OCI-LY3 (cell line): ENCODE measurements around the gene SH2D4B.

Source experiments
- H2AFZ ChIP-seq: fragments of 200-600, 300-600 bp; shearing (Covaris generic); 2 replicates; pipeline ENCODE4 v1.6.0; 2014; ENCODE audit warnings: antibody characterized with exemption, low read depth, low read length
- H3K27ac ChIP-seq: fragments of 200-600, 300-600 bp; sonication (generic); 2 replicates; pipeline ENCODE4 v1.5.1; 2014; ENCODE audit warnings: mild to moderate bottlenecking, low read length, moderate library complexity, mixed read lengths
- H3K27me3 ChIP-seq: fragments of 200-600, 300-600 bp; sonication (generic); 2 replicates; pipeline ENCODE4 v1.6.1; 2014; ENCODE audit warnings: low read depth, low read length, mixed read lengths
- H3K36me3 ChIP-seq: fragments of 200-600, 300-600 bp; sonication (generic); replicated peaks from 2 replicates; pipeline ENCODE3; 2014; ENCODE audit warnings: low read depth, low read length, mixed read lengths
- H3K4me1 ChIP-seq: fragments of 300-600, 200-600 bp; sonication (generic); 2 replicates; pipeline ENCODE4 v1.6.1; 2014; ENCODE audit warnings: low read length, mixed read lengths
- H3K4me2 ChIP-seq: fragments of 200-600, 300-600 bp; sonication (generic); 2 replicates; pipeline ENCODE4 v1.6.1; 2014; ENCODE audit warnings: low read length, mixed read lengths
- H3K4me3 ChIP-seq: fragments of 300-600, 200-600 bp; sonication (generic); 2 replicates; pipeline ENCODE4 v1.5.1; 2014; ENCODE audit warnings: antibody characterized with exemption, mild to moderate bottlenecking, low read length, moderate library complexity
- H3K79me2 ChIP-seq: fragments of 300-600, 200-600 bp; shearing (Covaris generic); 2 replicates; pipeline ENCODE4 v1.6.1; 2014; ENCODE audit warnings: mild to moderate bottlenecking, low read length, mixed read lengths
- H3K9ac ChIP-seq: fragments of 300-600, 200-600 bp; shearing (Covaris generic); 2 replicates; pipeline ENCODE4 v1.6.0; 2014; ENCODE audit warnings: mild to moderate bottlenecking, low read length, moderate library complexity
- H3K9me3 ChIP-seq: fragments of 200-600, 300-600 bp; shearing (Covaris generic); 2 replicates; pipeline ENCODE4 v1.6.1; 2014; ENCODE audit warnings: low read length, mixed read lengths; ENCODE audit not compliant: insufficient read depth
- H4K20me1 ChIP-seq: fragments of 200-600, 300-600 bp; sonication (generic); 2 replicates; pipeline ENCODE4 v1.6.1; 2016; ENCODE audit warnings: low read length, mixed read lengths; ENCODE audit not compliant: insufficient read depth
- CTCF ChIP-seq: fragments of 200-600, 300-600 bp; sonication (generic); IDR thresholded peaks from 2 replicates; pipeline ENCODE4 v1.5.1; 2014; ENCODE audit warnings: antibody characterized with exemption, low read length, low read depth
- EZH2phosphoT487 ChIP-seq: fragments of 200-600 bp; shearing (Covaris generic); IDR thresholded peaks from 2 replicates; pipeline ENCODE4 v1.6.1; 2018; ENCODE audit warnings: antibody characterized with exemption, mixed run types, low read depth

Gene SH2D4B

DNA sequence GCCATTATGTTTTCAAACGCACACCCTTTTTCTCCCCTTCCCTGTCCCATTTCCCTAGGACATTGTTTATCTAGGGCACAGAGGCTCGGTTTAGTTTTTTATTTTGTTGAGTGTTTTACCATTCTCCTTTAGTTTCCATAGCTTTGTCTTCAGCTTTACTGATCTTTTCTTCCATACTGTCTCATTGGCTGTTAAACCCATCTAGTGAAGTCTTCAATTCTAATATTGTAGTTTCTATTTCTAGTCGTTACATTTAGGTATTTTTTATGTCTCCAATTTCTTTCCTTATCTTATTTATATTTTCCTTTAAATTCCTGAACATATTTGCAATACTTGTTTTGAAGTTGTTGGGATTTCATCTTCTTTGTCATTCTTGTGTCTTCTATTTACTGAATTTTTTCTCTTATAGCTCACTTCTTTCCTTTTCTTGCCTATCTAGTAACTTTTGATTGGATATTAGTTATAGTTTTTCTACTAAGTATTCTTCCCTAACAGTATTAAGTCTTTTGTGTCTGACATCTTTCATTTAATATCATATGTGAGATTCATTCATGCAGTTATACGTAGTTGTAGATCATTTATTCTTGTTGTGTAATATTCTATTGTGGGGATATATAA, 41.0 kb upstream of the SH2D4B start:
- TF ChIP-seq EZH2phosphoT487 (no peak), CTCF (no peak)
- no peak overlapping the region for H2AFZ ChIP-seq
- H3K4me3 ChIP-seq, result no peak overlapping the region
- no peaks in the 10 kb centered on the region for H3K27me3 ChIP-seq
- H3K9ac ChIP-seq, result no peak overlapping the region
- peaks cover 12% of the 10 kb centered on the region for H3K4me1 ChIP-seq
- no peaks in the 10 kb centered on the region for H3K79me2 ChIP-seq
- H4K20me1 ChIP-seq, result peaks cover 23% of the 10 kb centered on the region; the same call in 1 of the 2 replicates
- no peak overlapping the region for H3K4me2 ChIP-seq
- H3K36me3 ChIP-seq, result peaks cover 33% of the 10 kb centered on the region
- peaks cover 6% of the 10 kb centered on the region; the same call in 1 of the 2 replicates for H3K9me3 ChIP-seq
- H3K27ac ChIP-seq, result no peak overlapping the region

DNA sequence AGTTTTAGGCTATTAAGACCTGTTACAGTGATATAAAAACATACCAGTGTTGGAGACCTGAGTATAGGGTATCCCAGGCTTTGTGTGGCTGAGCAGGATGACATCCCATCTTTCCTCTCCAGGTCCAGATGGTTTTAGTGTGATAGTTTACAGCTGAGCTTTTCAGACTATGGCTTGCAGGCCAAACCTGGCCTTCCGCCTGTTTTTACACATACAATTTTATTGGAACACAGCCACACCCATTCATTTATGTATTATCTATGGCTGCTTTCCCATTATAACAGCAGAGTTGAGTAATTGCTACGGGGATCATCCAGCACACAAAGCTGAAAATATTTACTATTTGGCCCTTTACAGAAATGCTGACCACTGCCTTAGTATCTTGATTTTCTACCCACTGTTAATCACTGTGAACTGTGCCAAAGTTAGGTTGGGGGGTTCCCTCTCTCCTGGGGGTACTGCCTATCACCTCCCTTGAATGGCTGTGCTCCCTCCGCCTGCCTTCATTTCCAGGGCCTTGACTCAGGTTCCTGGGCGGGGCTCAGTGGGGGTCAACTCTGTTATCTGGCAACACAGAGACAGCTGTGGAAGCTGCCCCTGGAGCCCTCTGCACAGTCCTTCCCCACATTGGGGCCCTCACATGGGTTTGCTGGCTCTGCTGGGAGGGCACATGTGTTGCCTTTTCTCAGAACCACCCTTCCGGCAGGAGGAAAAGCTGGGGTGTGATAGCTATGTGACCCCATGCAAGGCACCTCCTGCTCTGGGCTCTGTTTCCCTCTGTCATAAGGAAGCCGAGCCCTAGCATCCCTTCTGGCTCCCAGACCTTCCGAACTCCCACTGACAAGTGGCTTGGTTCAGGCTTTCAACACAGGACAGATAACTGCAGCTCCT, 40.3 kb upstream of the SH2D4B start:
- Histone ChIP-seq H3K4me3 (no peak overlapping the region), H3K9ac (no peak overlapping the region), H2AFZ (no peak overlapping the region), H3K4me1 (peaks cover 12% of the 10 kb centered on the region), H3K4me2 (no peak overlapping the region), H3K79me2 (no peaks in the 10 kb centered on the region), H3K9me3 (peaks cover 6% of the 10 kb centered on the region; the same call in 1 of the 2 replicates), H3K27me3 (no peaks in the 10 kb centered on the region), H4K20me1 (peaks cover 23% of the 10 kb centered on the region; the same call in 1 of the 2 replicates), H3K36me3 (peaks cover 30% of the 10 kb centered on the region), H3K27ac (no peak overlapping the region)
- TF ChIP-seq EZH2phosphoT487 (no peak), CTCF (no peak)

- Histone ChIP-seq H4K20me1 (peaks cover 24% of the 10 kb centered on the region; the same call in 1 of the 2 replicates), H2AFZ (no peak overlapping the region), H3K27me3 (no peaks in the 10 kb centered on the region), H3K9ac (no peak overlapping the region), H3K79me2 (no peaks in the 10 kb centered on the region), H3K36me3 (peaks cover 26% of the 10 kb centered on the region), H3K4me3 (no peak overlapping the region), H3K27ac (no peak overlapping the region), H3K9me3 (peaks cover 6% of the 10 kb centered on the region; the same call in 1 of the 2 replicates), H3K4me1 (peaks cover 5% of the 10 kb centered on the region), H3K4me2 (no peak overlapping the region)
- TF ChIP-seq EZH2phosphoT487 (no peak), CTCF (no peak)
Measured at GRCh38 chr10:80498078-80498832, 39.4 kb upstream of the SH2D4B start.
